ENCODE results near the gene G6PC2.

Gene G6PC2

DNA sequence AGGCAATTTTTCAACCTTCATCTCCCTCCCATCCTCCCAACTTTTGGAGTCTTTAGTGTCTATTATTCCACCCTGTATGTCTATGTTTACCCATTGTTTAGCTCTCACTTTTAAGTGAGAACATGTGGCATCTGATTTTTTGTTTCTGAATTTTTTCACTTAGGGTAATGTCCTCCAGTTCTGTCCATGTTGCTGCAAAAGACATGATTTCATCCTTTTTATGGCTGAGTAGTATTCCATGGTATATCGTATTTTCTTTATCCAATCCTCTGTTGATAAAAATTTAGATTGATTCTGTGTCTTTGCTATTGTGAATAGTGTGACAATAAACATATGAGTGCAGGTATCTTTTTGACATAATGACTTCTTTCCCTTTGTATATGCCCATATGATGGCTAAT lies 48.2 kb downstream of the G6PC2 start:
- no peak for DNase-seq

DNA sequence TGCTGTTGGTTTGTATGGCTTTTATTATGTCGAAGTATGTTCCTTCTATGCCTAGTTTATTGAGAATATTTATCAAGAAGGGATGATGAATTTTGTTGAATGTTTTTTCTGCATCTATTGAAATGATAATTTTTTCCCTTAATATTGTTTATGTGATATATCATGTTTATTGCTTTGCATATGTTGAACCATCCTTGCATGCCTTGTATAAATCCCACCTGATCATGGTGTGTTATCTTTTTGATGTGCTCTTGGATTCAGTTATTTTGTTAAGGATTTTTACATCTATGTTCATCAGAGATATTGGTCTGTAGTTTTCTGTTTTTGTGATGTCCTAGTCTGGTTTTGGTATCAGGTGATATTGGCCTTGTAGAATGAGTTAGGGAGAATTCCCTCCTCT lies 50.8 kb downstream of the G6PC2 start:
- DNase-seq: no peak

DNA sequence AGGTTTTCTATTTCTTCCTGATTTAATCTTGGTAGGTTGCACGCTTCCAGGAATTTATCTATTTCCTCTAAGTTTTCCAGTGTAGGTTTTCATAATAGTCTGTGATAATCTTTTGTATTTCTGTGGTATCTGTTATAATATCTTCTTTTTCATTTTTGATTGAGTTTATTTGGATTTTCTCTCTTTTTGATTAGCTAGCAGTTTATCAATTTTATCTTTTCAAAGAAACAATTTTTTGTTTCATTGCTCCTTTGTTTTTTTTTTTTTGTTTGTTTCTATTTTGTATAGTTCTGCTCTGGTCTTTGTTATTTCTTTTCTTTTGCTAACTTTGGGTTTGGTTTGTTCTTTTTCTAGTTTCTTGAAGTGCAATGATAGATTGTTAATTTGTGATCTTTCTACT lies 51.3 kb downstream of the G6PC2 start:
- no peak for DNase-seq

GRCh38 chr2:168954256-168954655 lies 53.2 kb downstream of the G6PC2 start:
- DNase-seq: no peak

- no peak for DNase-seq
These were observed 54.2 kb downstream of the G6PC2 start for GRCh38 chr2:168955321-168955720.

GRCh38 chr2:168956392-168956791 lies 55.3 kb downstream of the G6PC2 start:
- DNase-seq: no peak

All from AML-193 (cell line).